Epidermal melanocyte (primary cell): ENCODE results near the gene RPH3AL.

Experiments
- DNase-seq: peaks from one replicate; pipeline ENCODE4 v3.0.0; 2011; ENCODE audit warnings: low spot score; ENCODE audit not compliant: insufficient read length

Gene RPH3AL

DNA sequence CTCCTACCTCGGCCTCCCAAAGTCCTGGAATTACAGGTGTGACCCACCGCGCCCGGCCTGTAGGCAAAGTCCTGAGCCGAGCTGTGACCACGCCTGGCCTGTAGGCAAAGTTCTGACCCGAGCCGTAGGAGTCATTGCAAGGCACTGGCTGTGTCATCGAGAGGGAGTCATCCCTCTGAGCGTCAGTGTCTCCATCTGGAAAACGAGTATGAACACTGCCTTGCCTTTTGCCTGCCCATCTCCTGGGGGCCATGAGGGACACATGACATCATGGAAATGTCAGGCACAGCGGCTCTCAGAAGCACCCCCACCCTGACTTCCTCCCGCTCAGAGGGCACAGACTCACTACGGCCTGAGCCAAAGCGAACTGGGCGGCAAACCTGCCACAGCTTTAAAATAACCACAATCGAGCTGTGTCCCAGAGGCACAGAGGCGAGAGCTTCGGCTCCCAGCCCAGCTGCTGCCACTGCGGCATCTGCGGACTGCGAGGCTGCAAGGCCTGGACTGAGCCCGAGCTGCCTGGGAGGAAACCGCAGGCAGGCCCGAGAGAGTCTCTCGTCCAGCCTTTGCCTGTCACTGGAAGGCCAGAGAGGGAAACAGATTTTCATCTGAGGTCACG is 50.8 kb downstream of the RPH3AL start:
- peak; percentile 4 for DNase-seq

DNA sequence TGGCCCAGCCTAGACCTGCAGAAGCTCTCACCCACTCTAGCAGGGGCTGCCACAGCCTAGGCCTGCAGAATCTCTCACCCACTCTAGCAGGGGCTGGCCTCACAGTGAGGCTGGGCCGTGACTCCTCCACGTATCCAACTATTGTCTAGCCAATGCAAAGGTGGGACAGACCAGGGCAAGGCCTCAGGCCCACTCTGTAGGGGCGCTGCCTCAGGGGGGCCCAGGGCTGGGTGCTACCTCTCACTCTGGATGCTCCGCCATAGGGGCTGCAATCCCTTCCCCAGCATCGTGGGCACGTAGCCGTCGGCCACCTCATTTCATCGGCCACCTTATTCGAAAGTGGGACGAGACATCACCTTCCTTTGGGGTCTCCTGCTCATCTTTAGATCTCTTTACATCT is 51.7 kb downstream of the RPH3AL start:
- DNase-seq: peak; percentile 12

- peak; percentile 3 for DNase-seq
Observed at GRCh38 chr17:299546-299945, 53.1 kb downstream of the RPH3AL start.

DNA sequence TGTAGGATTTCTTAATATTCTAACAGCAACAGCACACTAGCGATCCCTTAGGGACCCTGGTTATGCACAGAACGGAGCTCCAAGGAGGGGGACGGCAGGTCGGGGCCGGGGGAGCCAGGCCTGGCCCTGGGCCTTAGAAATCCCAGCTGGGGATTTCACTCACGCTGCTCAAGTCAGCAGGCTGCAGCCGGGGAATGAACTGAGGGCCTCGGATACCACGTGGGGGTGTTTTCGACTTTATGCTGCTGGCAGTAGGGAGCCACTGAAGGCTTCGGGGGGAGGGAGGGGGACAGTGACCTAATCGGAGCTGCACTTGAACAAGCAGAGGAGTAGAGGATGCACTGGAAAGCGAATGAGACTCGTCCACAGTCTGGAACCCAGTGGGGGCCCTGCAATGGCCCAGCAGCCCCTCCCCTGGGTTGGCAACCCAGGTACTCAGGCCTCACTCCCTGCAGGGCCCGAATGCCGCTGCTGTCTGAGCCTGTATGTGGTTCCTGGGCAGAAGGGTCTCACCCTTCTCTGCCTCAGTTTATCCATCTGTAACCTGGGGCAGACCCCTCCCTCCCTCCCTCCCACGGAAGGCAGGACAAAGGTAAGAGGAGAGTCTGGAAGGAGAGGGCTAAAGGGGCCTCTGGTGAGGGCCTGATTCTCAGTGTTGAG is 53.7 kb downstream of the RPH3AL start:
- DNase-seq: peak; percentile 3

GRCh38 chr17:297758-298157 is 54.8 kb downstream of the RPH3AL start:
- DNase-seq: no peak

DNA sequence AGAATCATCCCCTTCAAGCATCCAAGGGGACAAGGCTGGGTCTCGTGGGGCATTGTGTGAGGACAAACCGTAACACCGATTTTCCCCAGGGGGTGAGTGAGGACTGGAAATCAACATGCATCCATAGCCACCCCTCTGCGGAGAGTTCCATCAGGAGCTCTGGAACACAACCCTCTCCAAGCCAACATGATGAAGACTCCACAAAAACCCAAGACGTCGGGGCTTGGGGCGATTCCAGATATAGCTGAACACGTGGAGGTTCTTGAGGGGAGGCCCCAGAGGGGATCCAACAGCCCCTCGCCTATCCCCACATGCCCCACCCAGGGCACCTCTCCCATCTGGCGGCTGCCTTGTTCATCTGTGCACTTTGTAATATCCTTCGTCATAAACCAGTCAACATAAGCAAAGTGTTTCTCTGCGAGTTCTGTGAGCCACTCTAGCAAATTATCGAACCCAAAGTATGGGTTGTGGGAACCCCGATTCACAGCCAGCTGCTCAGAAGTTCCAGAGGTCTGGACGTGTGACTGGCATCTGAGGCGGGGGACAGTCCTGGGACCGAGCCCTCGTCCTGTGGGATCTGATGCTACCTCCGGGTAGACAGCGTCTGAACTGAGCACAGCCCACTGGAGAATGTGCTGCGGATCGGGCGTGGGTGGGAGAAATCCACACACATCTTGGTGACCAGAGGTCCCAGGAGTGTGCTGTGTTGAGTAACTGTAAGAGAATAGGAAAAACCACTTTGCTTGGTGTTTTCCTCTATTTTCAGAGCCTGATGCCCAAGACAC is 55.5 kb downstream of the RPH3AL start:
- DNase-seq: peak; percentile 11

- peak; percentile 4 for DNase-seq
Observed at GRCh38 chr17:296379-296778, 56.2 kb downstream of the RPH3AL start.

GRCh38 chr17:292531-293382 is 59.9 kb downstream of the RPH3AL start:
- DNase-seq: peak; percentile 12

- no peak for DNase-seq
Observed at GRCh38 chr17:292016-292415, 60.6 kb downstream of the RPH3AL start.

- DNase-seq: no peak
Observed at GRCh38 chr17:291587-291986, 61.0 kb downstream of the RPH3AL start.

GRCh38 chr17:290626-291025 is 62.0 kb downstream of the RPH3AL start:
- DNase-seq: no peak

DNA sequence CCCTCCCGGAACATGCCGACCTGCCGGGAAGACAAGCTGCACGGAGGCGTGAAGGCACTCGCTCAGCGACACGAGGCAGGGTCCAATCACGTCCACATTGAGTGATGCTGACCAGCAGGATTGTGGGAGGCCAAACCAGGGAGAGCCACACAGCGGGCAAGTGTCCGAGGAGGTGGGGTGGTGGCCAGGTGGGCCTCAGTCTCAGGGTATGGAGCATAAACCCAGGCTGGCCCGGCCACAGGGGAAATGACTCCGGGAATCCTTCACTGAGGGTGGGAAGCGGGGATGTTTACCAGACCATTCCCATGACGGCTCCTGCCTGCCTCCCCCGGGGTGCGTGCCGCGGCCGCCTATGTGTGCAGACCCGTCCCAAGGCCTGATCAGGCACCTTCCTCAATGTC is 62.5 kb downstream of the RPH3AL start:
- no peak for DNase-seq

DNA sequence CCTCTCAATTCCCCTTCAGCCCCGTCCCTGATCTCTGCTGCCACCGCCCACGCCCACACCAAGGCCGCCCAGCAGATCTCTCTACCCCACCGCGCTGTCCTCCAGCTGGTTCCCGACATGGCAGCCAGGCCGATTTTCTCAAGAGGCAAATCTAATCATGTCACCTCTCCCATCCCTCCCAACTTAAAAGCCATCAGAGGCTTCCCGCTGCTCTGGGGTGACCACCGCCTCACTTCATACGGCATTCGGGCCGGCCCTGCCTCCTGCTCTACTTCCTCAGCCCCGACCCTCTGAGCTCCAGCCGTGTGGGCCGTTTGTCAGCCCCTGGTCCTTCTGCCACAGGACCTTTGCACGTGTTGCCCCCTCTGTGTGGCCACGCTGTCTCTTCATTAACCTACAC is 63.2 kb downstream of the RPH3AL start:
- no peak for DNase-seq

DNA sequence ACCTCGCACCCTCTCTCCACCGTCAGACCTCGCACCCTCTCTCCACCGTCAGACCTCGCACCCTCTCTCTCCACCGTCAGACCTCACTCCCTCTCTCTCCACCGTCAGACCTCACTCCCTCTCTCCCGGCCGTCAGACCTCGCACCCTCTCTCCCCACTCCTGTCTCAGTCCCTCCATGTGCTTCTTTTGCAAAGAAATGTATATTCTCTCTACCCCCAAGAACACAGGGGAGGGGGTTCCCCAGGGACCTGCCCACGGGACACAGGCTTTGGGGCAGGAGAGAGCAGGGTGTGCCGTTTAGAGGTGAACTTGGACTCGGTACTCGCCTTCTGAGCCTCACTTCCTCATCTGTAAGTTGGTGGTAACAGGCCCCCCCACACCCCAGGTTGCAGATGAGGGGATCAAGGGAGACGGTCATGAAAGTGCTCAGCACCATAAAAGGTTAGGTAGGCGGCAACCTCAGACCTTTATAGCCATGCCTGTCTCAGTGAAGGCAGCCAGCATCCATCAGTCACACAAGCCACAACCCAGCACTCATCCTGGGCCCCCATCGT is 63.7 kb downstream of the RPH3AL start:
- no peak for DNase-seq

- no peak for DNase-seq
Observed at GRCh38 chr17:286571-286970, 66.0 kb downstream of the RPH3AL start.

DNA sequence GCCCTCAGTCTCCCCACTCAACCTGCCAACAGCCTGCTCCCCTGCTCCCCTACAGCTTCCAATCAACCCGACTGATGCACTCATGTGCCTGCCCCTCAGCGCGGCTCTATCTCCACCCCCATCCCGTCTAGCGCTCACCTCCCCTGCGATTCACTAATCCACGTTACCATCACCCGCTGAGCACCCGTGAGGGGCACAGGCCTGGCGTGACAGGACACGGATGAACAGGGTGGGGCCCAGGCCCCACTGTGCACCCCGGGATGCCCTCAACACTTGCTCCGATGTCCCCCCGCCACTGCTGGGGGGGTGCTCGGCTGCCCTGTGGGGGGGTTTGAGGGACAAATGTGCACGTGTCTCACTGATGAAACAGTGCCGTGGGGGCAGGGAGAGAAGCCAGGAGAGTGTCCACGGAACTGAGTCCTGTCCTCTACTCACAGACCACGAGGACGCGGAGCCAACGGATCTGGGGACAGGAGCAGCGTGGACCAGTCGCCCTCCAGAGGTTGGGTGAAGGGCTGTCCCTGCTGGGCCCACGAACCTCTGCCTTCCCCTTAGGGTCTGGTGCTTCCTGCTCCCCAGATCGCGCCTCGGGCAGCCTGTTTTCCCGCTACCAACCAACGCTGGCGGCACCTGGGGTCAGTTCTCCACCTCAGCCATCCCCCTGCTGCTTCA is 66.7 kb downstream of the RPH3AL start:
- no peak for DNase-seq

- DNase-seq: no peak
Observed at GRCh38 chr17:284676-285355, 67.8 kb downstream of the RPH3AL start.

- no peak for DNase-seq
Observed at GRCh38 chr17:283911-284675, 68.5 kb downstream of the RPH3AL start.
